Kidney glomerular epithelial cell (primary cell): ENCODE results near the gene PLSCR3.

Experiments
- DNase-seq: peaks from one replicate; lab custom pipeline; 2025; lab: John Stamatoyannopoulos, UW

PLSCR3 gene

DNA sequence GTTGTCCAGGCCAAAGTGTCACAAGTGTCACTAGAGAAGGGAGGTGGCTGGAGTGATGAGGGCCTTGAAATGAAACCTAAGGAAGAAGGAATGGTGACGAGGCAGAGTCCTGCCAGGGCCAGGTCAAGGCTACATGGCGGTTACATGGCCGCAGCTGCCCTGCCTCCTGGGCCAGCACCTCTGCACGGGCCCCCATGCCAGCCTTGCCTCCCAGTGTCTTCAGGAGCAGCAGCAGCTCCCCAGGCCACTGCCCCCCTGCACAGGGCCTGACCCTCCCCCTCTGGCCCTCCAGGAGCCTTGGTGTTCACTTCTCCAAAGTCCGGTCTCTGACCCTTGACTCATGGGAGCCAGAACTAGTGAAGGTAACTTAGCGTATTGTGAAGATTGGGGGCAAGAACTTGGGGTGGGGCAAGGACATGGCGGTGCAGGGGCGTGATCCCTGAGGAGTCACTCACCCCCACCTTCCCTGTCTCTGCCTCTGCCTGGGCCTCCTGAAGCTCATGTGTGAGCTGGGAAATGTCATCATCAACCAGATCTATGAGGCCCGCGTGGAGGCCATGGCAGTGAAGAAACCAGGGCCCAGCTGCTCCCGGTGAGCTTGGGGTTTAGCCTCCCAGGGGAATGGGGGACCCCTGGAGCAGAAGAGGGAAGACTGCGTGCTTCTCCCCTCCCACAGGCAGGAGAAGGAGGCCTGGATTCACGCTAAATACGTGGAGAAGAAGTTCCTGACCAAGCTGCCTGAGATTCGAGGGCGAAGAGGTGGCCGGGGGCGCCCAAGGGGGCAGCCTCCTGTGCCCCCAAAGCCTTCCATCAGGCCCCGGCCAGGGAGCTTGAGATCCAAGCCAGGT, 46.5 kb downstream of the PLSCR3 start:
- DNase-seq: no peak

DNA sequence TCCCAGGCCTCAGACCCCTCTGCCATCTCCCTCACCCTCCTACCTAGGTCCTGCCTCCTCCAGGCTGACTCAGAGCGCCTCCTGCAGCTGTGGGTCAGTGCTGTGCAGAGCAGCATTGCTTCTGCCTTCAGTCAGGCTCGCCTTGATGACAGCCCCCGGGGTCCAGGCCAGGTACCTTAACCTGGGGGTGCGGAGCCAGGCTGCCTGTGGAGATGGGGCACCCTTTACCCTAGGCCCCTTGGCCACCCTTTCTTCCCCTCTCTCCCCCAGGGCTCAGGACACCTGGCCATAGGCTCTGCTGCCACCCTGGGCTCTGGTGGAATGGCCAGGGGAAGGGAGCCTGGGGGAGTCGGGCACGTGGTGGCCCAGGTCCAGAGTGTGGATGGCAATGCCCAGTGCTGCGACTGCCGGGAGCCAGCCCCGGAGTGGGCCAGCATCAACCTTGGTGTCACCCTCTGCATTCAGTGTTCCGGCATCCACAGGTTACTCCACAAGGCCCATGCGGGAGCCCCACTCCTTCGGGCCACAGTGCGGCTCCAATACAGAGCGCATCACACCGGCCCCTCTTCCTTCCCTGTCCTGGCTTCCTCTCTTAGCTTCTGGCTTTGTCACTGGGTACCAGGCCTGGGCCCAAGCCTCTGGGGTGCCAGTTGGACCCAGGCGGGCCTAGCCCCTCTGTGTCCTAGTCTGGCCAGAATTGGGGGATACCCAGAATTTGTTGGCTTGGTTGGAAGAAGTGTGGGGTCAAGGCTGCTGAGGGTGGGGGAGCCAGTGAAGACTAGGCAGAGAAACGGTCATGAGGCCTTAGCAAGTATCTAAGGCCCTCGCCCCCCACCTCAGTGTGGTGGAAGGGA, 47.3 kb downstream of the PLSCR3 start:
- DNase-seq: no peak

DNA sequence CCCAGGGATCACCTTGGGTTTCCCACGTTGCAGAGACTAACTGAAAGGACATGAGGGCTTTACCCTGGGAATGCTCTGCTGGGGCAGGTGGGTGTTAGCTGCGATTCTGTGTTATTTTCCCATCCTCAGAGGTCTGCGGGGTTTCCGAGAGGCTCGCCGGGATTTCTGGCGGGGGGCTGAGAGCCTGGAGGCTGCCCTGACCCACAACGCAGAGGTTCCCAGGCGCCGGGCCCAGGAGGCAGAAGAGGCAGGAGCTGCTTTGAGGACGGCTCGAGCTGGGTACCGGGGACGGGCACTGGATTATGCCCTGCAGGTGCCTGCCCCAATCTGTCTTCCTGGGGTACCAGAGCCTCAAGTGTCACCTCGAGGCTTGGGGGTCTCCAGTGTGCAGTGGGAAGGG, 51.1 kb downstream of the PLSCR3 start:
- DNase-seq: no peak

DNA sequence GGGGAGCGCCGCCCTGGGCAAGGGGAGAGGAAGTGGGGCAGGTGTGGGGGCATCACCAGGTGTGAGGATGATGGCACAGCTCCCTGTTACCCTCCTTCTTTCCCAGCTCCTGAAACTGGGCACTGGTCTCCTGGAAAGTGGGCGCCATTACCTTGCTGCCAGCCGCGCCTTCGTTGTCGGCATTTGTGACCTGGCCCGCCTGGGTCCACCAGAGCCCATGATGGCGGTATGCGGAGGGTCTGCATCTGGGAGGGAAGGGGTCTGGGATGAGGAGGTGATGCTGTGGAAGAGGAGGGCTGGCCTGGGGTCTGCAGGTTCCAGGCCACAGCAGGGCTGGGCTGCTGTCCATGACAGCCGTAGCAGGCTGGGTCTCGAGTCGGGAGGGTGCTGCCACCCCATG, 52.5 kb downstream of the PLSCR3 start:
- no peak for DNase-seq

DNA sequence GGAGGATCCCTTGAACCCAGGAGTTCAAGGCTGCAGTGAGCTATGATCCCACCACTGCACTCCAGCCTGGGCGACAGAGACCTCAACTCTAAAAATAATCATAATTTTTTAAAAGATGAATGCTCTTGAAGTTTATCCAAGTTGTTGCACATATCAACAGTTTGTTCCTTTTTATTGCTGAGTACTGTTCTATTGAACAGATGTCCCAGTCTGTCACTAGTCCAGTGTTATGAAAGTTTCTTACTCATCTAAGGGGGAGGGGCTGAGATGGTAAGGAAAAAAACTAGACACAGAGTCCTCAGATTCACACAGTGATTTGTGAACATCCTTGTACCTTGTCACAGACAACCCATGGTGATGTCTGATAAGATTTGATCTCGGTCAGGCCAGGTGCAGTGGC, 54.1 kb downstream of the PLSCR3 start:
- DNase-seq: no peak
